KMS-11 (cell line): ENCODE data around the gene LCE3D.

Source experiments
- H2AFZ ChIP-seq: fragments of 200-600 bp; sonication (generic); 2 replicates; pipeline ENCODE4 v1.6.1; 2016; ENCODE audit warnings: antibody characterized with exemption, mixed run types, low read depth
- H3K27ac ChIP-seq: fragments of 200-600 bp; sonication (generic); 2 replicates; pipeline ENCODE4 v1.6.1; 2016; ENCODE audit warnings: mild to moderate bottlenecking, mixed run types
- H3K27me3 ChIP-seq: fragments of 200-600 bp; sonication (generic); 2 replicates; pipeline ENCODE4 v1.6.1; 2017; ENCODE audit warnings: mild to moderate bottlenecking, low read depth, mixed run types, moderate library complexity; ENCODE audit not compliant: insufficient read depth
- H3K36me3 ChIP-seq: fragments of 200-600 bp; sonication (generic); 2 replicates; pipeline ENCODE4 v1.6.1; 2017; ENCODE audit warnings: mild to moderate bottlenecking, mixed run types; ENCODE audit not compliant: insufficient read depth
- H3K4me1 ChIP-seq: fragments of 200-600 bp; sonication (generic); 2 replicates; pipeline ENCODE4 v1.6.1; 2016; ENCODE audit warnings: mild to moderate bottlenecking, low read depth, mixed run types; ENCODE audit not compliant: poor library complexity, severe bottlenecking
- H3K4me2 ChIP-seq: fragments of 200-600 bp; sonication (generic); 2 replicates; pipeline ENCODE4 v1.7.0; 2016; ENCODE audit warnings: mild to moderate bottlenecking, mixed run types
- H3K4me3 ChIP-seq: fragments of 200-600 bp; sonication (generic); IDR thresholded peaks from 2 replicates; pipeline ENCODE4 v1.6.1; 2017; ENCODE audit warnings: low read depth, low read length, mixed read lengths; ENCODE audit not compliant: insufficient read depth
- H3K79me2 ChIP-seq: fragments of 200-600 bp; sonication (generic); 2 replicates; pipeline ENCODE4 v1.6.1; 2016; ENCODE audit warnings: low read depth, mixed run types; ENCODE audit not compliant: insufficient read depth
- H3K9ac ChIP-seq: fragments of 200-600 bp; sonication (generic); 2 replicates; pipeline ENCODE4 v1.6.1; 2016; ENCODE audit warnings: mild to moderate bottlenecking, mixed run types
- H4K20me1 ChIP-seq: fragments of 200-600 bp; sonication (generic); 2 replicates; pipeline ENCODE4 v1.6.1; 2016; ENCODE audit warnings: mild to moderate bottlenecking, mixed run types; ENCODE audit not compliant: insufficient read depth
- TF ChIP-seq, protein P1 (sequence below): fragments of 200-600 bp; sonication (generic); conservative IDR thresholded peaks from 2 replicates; pipeline ENCODE4 v1.6.1; 2017; ENCODE audit warnings: low read depth, mild to moderate bottlenecking, antibody characterized with exemption, low read length, moderate library complexity, mixed read lengths

LCE3D gene

GRCh38 chr1:152621993-152622392 is 41.7 kb upstream of the LCE3D start:
- Histone ChIP-seq H3K4me3 (no peak overlapping the region), H3K4me1 (no peaks in the 10 kb centered on the region), H3K9ac (no peak overlapping the region), H3K4me2 (no peak overlapping the region), H4K20me1 (no peaks in the 10 kb centered on the region), H3K79me2 (no peaks in the 10 kb centered on the region), H2AFZ (no peak overlapping the region), H3K36me3 (no peaks in the 10 kb centered on the region), H3K27me3 (no peaks in the 10 kb centered on the region), H3K27ac (no peak overlapping the region)
- TF ChIP-seq, protein P1, sequence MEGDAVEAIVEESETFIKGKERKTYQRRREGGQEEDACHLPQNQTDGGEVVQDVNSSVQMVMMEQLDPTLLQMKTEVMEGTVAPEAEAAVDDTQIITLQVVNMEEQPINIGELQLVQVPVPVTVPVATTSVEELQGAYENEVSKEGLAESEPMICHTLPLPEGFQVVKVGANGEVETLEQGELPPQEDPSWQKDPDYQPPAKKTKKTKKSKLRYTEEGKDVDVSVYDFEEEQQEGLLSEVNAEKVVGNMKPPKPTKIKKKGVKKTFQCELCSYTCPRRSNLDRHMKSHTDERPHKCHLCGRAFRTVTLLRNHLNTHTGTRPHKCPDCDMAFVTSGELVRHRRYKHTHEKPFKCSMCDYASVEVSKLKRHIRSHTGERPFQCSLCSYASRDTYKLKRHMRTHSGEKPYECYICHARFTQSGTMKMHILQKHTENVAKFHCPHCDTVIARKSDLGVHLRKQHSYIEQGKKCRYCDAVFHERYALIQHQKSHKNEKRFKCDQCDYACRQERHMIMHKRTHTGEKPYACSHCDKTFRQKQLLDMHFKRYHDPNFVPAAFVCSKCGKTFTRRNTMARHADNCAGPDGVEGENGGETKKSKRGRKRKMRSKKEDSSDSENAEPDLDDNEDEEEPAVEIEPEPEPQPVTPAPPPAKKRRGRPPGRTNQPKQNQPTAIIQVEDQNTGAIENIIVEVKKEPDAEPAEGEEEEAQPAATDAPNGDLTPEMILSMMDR: no peak

DNA sequence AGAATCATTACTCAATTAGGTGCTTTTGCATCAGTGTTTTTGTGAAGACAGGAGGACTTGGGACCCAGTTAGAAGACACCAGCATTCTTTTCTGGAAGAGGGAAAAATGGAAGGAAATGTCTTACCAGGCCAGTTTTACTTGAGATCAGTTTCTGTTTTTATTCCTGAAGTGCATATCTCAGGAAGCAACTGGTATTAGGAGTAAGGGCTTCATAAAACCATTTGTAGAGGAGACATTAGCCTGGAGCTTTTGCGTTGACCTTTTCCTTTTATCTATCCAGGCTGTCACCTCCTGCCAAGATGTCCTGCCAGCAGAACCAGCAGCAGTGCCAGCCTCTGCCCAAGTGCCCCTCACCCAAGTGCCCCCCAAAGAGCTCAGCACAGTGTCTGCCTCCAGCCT is 33.2 kb upstream of the LCE3D start, which contains the start of gene LCE3B:
TSS of gene LCE3B (plus strand) at position 301 of the 400 bp plus-strand sequence. CDS start at position 301, 0 bp downstream.
- H2AFZ ChIP-seq: no peak within 1 kb of the TSS
- no peak within 1 kb of the TSS for H3K4me2 ChIP-seq
- TF ChIP-seq, protein P1: no peak
- H3K4me3 ChIP-seq: no peak within 1 kb of the TSS
- H3K4me1 ChIP-seq: no peaks in the 10 kb centered on the region
- H3K36me3 ChIP-seq: no peaks in the 10 kb centered on the region
- no peak within 1 kb of the TSS for H3K9ac ChIP-seq
- H3K27me3 ChIP-seq: no peaks in the 10 kb centered on the region
- H3K79me2 ChIP-seq: no peaks in the 10 kb centered on the region
- no peak within 1 kb of the TSS for H3K27ac ChIP-seq
- H4K20me1 ChIP-seq: no peaks in the 10 kb centered on the region

DNA sequence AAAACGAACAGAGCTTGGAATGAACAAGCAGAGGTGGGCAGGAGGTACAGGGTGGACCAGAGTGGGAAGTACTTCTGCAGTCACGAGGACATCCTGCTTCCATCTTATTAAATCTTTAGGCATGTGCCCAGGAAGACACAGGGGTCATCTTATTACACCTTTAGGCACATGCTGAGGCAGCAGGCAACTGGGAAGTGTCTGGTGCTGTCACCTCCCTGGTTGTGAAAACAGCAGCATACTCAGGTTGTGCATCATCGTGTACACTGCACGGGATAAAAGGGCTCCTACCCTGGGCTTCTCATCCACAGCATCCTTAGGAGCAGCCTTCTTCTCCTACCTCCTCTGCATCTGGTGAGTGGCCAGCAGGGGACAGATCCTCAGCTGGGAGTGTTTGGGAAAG is 19.6 kb upstream of the LCE3D start, which contains the start of gene LCE3C:
TSS of gene LCE3C (plus strand) at position 301 of the 400 bp plus-strand sequence. CDS start 498 bp downstream, outside the sequence.
- Histone ChIP-seq H3K4me2 (no peak within 1 kb of the TSS), H3K79me2 (no peaks in the 10 kb centered on the region), H3K27me3 (no peaks in the 10 kb centered on the region), H3K9ac (no peak within 1 kb of the TSS), H3K4me3 (no peak within 1 kb of the TSS), H3K36me3 (no peaks in the 10 kb centered on the region), H4K20me1 (no peaks in the 10 kb centered on the region), H3K27ac (no peak within 1 kb of the TSS), H3K4me1 (no peaks in the 10 kb centered on the region), H2AFZ (no peak within 1 kb of the TSS)
- TF ChIP-seq, protein P1: no peak

DNA sequence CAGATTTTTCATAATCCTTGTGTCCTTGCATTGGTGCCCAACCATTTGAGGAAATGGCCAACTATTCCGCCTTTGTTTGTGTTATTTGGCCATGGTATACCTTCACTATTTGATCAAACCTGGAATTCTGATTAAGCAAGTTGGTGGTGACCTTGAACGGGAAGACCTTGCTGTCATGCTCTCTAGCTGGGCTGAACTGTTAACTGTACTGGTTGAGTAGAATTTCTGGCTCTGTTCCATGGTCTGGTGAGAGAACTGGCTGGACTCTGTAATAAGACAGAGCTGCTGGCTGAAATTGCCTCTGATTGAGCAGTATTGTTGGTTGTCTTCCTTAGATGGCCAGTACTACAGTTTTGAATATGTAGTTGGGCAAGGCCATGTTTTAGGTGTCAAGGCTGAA is 16.7 kb upstream of the LCE3D start:
- no peak overlapping the region for H3K9ac ChIP-seq
- no peak overlapping the region for H3K27ac ChIP-seq
- no peaks in the 10 kb centered on the region for H3K36me3 ChIP-seq

More for the DNA sequence above, 16.7 kb upstream of the LCE3D start:
- H3K27me3 ChIP-seq: no peaks in the 10 kb centered on the region
- H2AFZ ChIP-seq: no peak overlapping the region
- TF ChIP-seq, protein P1: no peak
- H3K4me2 ChIP-seq: no peak overlapping the region
- no peaks in the 10 kb centered on the region for H3K4me1 ChIP-seq
- H4K20me1 ChIP-seq: no peaks in the 10 kb centered on the region
- no peaks in the 10 kb centered on the region for H3K79me2 ChIP-seq
- H3K4me3 ChIP-seq: peak overlapping the region; percentile 12
